OCI-LY7 (cell line): Measurements from ENCODE around the gene ADAM22. TPM values are rescaled to one million over a fixed set of nuclear protein-coding genes. Genes with fewer than 3 reads are reported as not detected.

Experiments
- BruUV-seq: library from RNA; stranded (reverse); fragments of 400-500 nt; replicated peaks from 2 replicates; lab custom pipeline; 2021; lab: Mats Ljungman, UMichigan
- CTCF ChIA-PET: fragments of 300-600 bp; sonication (Branson Sonifier 250); formaldehyde crosslinking; loops from one replicate; lab custom pipeline; 2022; ENCODE audit warnings: antibody characterized with exemption; ENCODE audit not compliant: unreplicated experiment; lab: Charles Lee
- POLR2A ChIA-PET: fragments of 300-600 bp; sonication (Branson Sonifier 250); formaldehyde crosslinking; loops from one replicate; lab custom pipeline; 2022; ENCODE audit warnings: antibody characterized with exemption; lab: Charles Lee
- DNase-seq: peaks from one replicate; pipeline ENCODE4 v3.0.0-alpha.2; 2015; ENCODE audit warnings: low spot score
- H2AFZ ChIP-seq: fragments of 200-600 bp; sonication (generic), shearing (Covaris generic); 2 replicates; pipeline ENCODE4 v1.6.1; 2014; ENCODE audit warnings: mild to moderate bottlenecking, antibody characterized with exemption, low read length, moderate library complexity
- H3K27ac ChIP-seq: fragments of 200-600 bp; sonication (generic); 2 replicates; pipeline ENCODE4 v1.5.1; 2014; ENCODE audit warnings: mixed run types, low read depth, mild to moderate bottlenecking, moderate library complexity, low read length, inconsistent platforms; ENCODE audit not compliant: poor library complexity, severe bottlenecking
- H3K36me3 ChIP-seq: fragments of 200-600 bp; sonication (generic); 2 replicates; pipeline ENCODE4 v1.6.1; 2014; ENCODE audit warnings: mild to moderate bottlenecking, antibody characterized with exemption, low read length, moderate library complexity, mixed read lengths; ENCODE audit not compliant: insufficient read depth
- H3K4me1 ChIP-seq: fragments of 200-600 bp; sonication (generic); 2 replicates; pipeline ENCODE4 v1.5.1; 2014; ENCODE audit warnings: mild to moderate bottlenecking, low read length; ENCODE audit not compliant: insufficient read depth, poor library complexity, severe bottlenecking
- H3K4me2 ChIP-seq: fragments of 200-600 bp; sonication (generic); 2 replicates; pipeline ENCODE4 v1.6.1; 2014; ENCODE audit warnings: mild to moderate bottlenecking, low read length
- H3K4me3 ChIP-seq: fragments of 200-600 bp; sonication (generic); 2 replicates; pipeline ENCODE4 v1.5.1; 2014; ENCODE audit warnings: mild to moderate bottlenecking, low read depth, low read length; ENCODE audit not compliant: poor library complexity, severe bottlenecking
- H3K79me2 ChIP-seq: fragments of 200-600 bp; sonication (generic); 2 replicates; pipeline ENCODE4 v1.6.1; 2016; ENCODE audit warnings: low read depth, mild to moderate bottlenecking, low read length, moderate library complexity, mixed read lengths; ENCODE audit not compliant: insufficient read depth
- H3K9me2 ChIP-seq: fragments of 200-600 bp; sonication (generic); 2 replicates; pipeline ENCODE4 v1.6.1; 2016; ENCODE audit warnings: mild to moderate bottlenecking, low read length, mixed read lengths; ENCODE audit not compliant: insufficient read depth
- H3K9me3 ChIP-seq: fragments of 200-600 bp; sonication (generic); 2 replicates; pipeline ENCODE4 v1.6.1; 2014; ENCODE audit warnings: mild to moderate bottlenecking, mixed run types, low read length, mixed read lengths
- H4K20me1 ChIP-seq: fragments of 200-600 bp; sonication (generic); 2 replicates; pipeline ENCODE4 v1.6.1; 2014; ENCODE audit warnings: mild to moderate bottlenecking, antibody characterized with exemption, low read length, moderate library complexity, mixed read lengths; ENCODE audit not compliant: insufficient read depth
- CTCF ChIP-seq: fragments of 200-600 bp; sonication (generic); conservative IDR thresholded peaks from 2 replicates; pipeline ENCODE4 v1.5.1; 2014; ENCODE audit warnings: mild to moderate bottlenecking, antibody characterized with exemption, low read length, moderate library complexity, mixed read lengths
- EZH2phosphoT487 ChIP-seq: fragments of 200-600 bp; sonication (generic); IDR thresholded peaks from 2 replicates; pipeline ENCODE4 v1.6.1; 2018; ENCODE audit warnings: low read depth, borderline replicate concordance, mild to moderate bottlenecking, mixed run types, antibody characterized with exemption, low read length, moderate library complexity, mixed read lengths
- intact Hi-C: fragments of 100-400 bp; cut with micrococcal nuclease; formaldehyde crosslinking; loops from one replicate; pipeline ENCODE4 v1.10.0; 2022; ENCODE audit not compliant: unreplicated experiment
- total RNA-seq, 2 experiments: library from RNA; depleted of rRNA in 1 of 2; stranded (reverse); fragments of >200 nt in 1 of 2; shearing (Covaris generic) in 1 of 2; gene quantifications; 2 replicates each; pipeline ENCODE4 v1.2.3, GENCODE V29; 2014 to 2022

The ADAM22 gene
- total RNA-seq, 2 experiments from 2014 or later: 12.0 to 13.6 TPM

DNA sequence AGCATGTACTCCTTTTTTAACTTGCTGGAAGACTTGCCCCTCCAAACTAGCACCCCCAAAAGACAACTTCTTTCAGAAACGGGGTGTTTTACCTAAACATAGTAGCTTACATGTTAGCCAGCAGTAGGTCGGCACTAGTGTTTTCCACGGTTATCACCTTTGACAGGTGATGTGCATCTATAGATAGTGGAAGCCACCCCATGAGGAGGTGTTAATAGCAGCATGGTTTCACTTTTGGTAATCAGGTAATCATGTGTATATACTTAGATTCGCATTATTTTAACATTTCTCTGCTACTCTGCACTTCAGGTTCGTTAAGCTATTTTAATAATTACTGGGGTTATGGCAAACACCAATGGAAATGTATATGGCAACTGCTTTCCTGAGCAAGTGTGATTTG, 268.2 kb downstream of the ADAM22 start:
- intact Hi-C loops: no loop called here
- no peak for TF ChIP-seq CTCF
- TF ChIP-seq EZH2phosphoT487: no peak
- ChIA-PET POLR2A (interaction anchor here (0.7 to 1.0 kb wide), 3 partner anchors 8 to 11 kb away, joined by 3 read pairs; no protein-coding TSS in a partner anchor), CTCF (no interaction called here)
- Histone ChIP-seq H3K4me2 (no peak overlapping the region), H3K4me1 (no peaks in the 10 kb centered on the region), H3K79me2 (no peaks in the 10 kb centered on the region), H3K4me3 (no peak overlapping the region), H3K9me2 (no peaks in the 10 kb centered on the region), H3K36me3 (peaks cover 59% of the 10 kb centered on the region), H2AFZ (no peak overlapping the region), H3K9me3 (no peaks in the 10 kb centered on the region), H3K27ac (no peak overlapping the region), H4K20me1 (no peaks in the 10 kb centered on the region)
- DNase-seq: no peak
- BruUV-seq: no TSS peak

- H4K20me1 ChIP-seq: no peaks in the 10 kb centered on the region
- DNase-seq: no peak
- no peaks in the 10 kb centered on the region for H3K4me1 ChIP-seq
- no peaks in the 10 kb centered on the region for H3K9me3 ChIP-seq
- no peaks in the 10 kb centered on the region for H3K79me2 ChIP-seq
- H3K36me3 ChIP-seq: peaks cover 64% of the 10 kb centered on the region
- intact Hi-C loops: no loop called here
- no peak overlapping the region for H3K4me3 ChIP-seq
- CTCF ChIA-PET: no interaction called here
- H3K27ac ChIP-seq: no peak overlapping the region
- BruUV-seq: no TSS peak
- H2AFZ ChIP-seq: no peak overlapping the region
- TF ChIP-seq CTCF (no peak), EZH2phosphoT487 (no peak)
- POLR2A ChIA-PET: interaction anchor here (0.7 to 1.0 kb wide), 4 partner anchors 9 to 14 kb away, joined by 3 read pairs; no protein-coding TSS in a partner anchor
- H3K4me2 ChIP-seq: no peak overlapping the region
- no peaks in the 10 kb centered on the region for H3K9me2 ChIP-seq
These were observed 268.7 kb downstream of the ADAM22 start for GRCh38 chr7:88202799-88203198.

DNA sequence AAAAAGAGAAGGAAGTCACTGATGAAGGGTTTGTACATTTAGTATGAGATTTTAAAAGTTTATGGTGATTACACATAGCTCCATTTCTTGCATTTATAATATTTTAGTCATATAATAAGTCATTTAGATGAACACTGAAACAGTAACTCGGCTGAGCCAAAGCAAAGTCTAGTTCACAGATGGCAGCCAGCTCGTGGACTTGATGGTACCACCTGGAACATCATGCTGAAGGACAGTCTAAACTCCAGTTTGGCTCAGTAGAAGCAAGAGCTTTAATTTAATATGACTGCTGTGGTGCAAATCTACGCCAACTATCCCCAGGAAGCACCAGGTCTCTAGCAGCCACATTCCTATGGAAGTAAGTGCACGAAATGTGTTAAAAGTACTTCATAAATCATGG, 269.4 kb downstream of the ADAM22 start:
- Histone ChIP-seq H3K4me3 (no peak overlapping the region), H3K27ac (no peak overlapping the region), H2AFZ (no peak overlapping the region), H3K9me3 (no peaks in the 10 kb centered on the region), H3K36me3 (peaks cover 70% of the 10 kb centered on the region), H3K4me1 (no peaks in the 10 kb centered on the region), H3K9me2 (no peaks in the 10 kb centered on the region), H4K20me1 (no peaks in the 10 kb centered on the region), H3K4me2 (no peak overlapping the region), H3K79me2 (no peaks in the 10 kb centered on the region)
- TF ChIP-seq EZH2phosphoT487: no peak
- no peak for TF ChIP-seq CTCF
- ChIA-PET POLR2A (interaction anchor here (0.9 kb wide), 2 partner anchors 9 to 14 kb away, joined by 3 read pairs; no protein-coding TSS in a partner anchor), CTCF (no interaction called here)
- BruUV-seq: no TSS peak
- intact Hi-C loops: no loop called here
- no peak for DNase-seq
